Right lobe of liver (tissue), 6 donors: ENCODE data around the gene CEP128. TPM values are rescaled to one million over a fixed set of nuclear protein-coding genes. Genes with fewer than 3 reads are reported as not detected.

Experiments used
- ATAC-seq, 4 donors: fragments of 200-7000 bp; cut with Tn5 transposase; one replicate each; pipeline ENCODE4 v1.9.1; 2020; ENCODE audit warnings: mild to moderate bottlenecking in 4 of 4, moderate library complexity in 4 of 4
- DNase-seq, 3 donors: peaks; one replicate each; pipeline ENCODE4 v3.0.0-alpha.2; 2020
- H3K27ac ChIP-seq, 3 donors: fragments of 200-600 bp; one replicate each; pipeline ENCODE4 v1.8.0; 2022
- H3K27me3 ChIP-seq, 2 donors: fragments of 200-600 bp; one replicate each; pipeline ENCODE4 v1.8.0; 2022
- H3K36me3 ChIP-seq, 4 donors: fragments of 200-600 bp; sonication (generic) in 1 of 4; one replicate each; pipeline versions ENCODE4 v1.5.1 to v1.8.0; 2017 to 2022; ENCODE audit warnings: control low read depth in 1 of 4
- H3K4me1 ChIP-seq, 4 donors: fragments of 200-600 bp; sonication (generic) in 1 of 4; one replicate each; pipeline versions ENCODE4 v1.5.1 to v1.8.0; 2017 to 2022; ENCODE audit warnings: control low read depth in 1 of 4
- H3K4me3 ChIP-seq, 3 donors: fragments of 200-600 bp; one replicate each; pipeline ENCODE4 v1.8.0; 2022
- H3K9me3 ChIP-seq, 4 donors: fragments of 200-600 bp; sonication (generic) in 1 of 4; one replicate each; pipeline versions ENCODE4 v1.5.1 to v1.8.0; 2017 to 2022; ENCODE audit warnings: control low read depth in 1 of 4
- POLR2A ChIP-seq: fragments of 450-650 bp; IDR thresholded peaks from one replicate; pipeline ENCODE4 v1.6.1; 2017; ENCODE audit warnings: antibody characterized with exemption, mild to moderate bottlenecking
- WGBS: methylation state at CpG from one replicate; pipeline ENCODE4 v1.1.6; 2018; ENCODE audit warnings: low coverage, low lambda C conversion rate; ENCODE audit not compliant: insufficient coverage; ENCODE audit errors: missing lambda C conversion rate; 5-methylcytosine and 5-hydroxymethylcytosine counted together
- intact Hi-C, 2 donors: fragments of 100-400 bp; cut with DNase I; formaldehyde crosslinking; loops; one replicate each; pipeline versions ENCODE4 v1.11.2 to v1.14.1; 2022
- total RNA-seq, 6 experiments: library from RNA; depleted of rRNA in 2 of 6; stranded (reverse); fragments of >200 nt in 2 of 6; fragmentation: NEBNext Ultra II Directional in 3 of 6; extraction: Animal tissue kit (Norgen Biotek cat#: 25700) in 3 of 6; gene quantifications; one replicate each; pipeline versions ENCODE4 v1.1.0 to v1.2.4, GENCODE V29; 2016 to 2023
- TF ChIP-seq, protein P1 (sequence below), 4 donors: fragments of 200-600 bp in 3 of 4; fragments of 450-650 bp in 1 of 4; IDR thresholded peaks; one replicate each; pipeline versions ENCODE4 v1.5.1 to v1.8.0; 2016 to 2022; ENCODE audit warnings: antibody characterized with exemption in 4 of 4, mild to moderate bottlenecking in 2 of 4
- donor health status: DM: no; HTN: yes; CAD: no.
- donor health status: DM: no; HTN: no; CAD: no.
- donor health status: DM: no; HTN: no; CAD: no.
- donor health status: DM: no; HTN: yes; CAD: no.
- donor health status: DM: no; HTN: yes; CAD: no.

CEP128 gene
- total RNA-seq, 6 experiments from 2014 or later, result 0.81 to 9.5 (median 1.7) TPM

DNA sequence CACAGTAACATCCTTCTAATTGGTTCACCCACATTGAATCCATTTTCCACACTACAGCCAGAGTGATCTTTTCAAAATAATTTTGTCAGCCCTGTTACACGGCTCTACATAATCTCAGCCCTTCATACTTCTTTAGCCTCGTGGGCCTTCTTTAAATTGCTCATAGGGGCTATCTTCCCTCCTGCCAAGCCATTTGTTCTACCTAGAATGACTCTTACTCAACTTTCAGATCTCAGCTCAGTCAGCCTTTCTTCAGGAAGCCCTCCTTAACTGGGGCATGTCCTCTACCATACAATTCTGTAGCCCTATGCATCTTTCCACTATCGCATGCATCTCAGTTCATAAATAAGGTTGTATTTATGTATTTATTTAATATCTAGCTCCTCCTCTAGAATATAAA is 39.7 kb downstream of the CEP128 start:
- TF ChIP-seq POLR2A, result no peak
- Histone ChIP-seq H3K36me3 (no peaks in the 10 kb centered on the region), H3K9me3 (no peaks in the 10 kb centered on the region), H3K4me1 (no peaks in the 10 kb centered on the region), H3K4me3 (no peak overlapping the region), H3K27ac (no peak overlapping the region), H3K27me3 (no peaks in the 10 kb centered on the region)
- WGBS, result 77% methylated on average over 3 of the region's 3 CpGs
- intact Hi-C loops, result no loop called here
- no peak for DNase-seq
- no peak for ATAC-seq

DNA sequence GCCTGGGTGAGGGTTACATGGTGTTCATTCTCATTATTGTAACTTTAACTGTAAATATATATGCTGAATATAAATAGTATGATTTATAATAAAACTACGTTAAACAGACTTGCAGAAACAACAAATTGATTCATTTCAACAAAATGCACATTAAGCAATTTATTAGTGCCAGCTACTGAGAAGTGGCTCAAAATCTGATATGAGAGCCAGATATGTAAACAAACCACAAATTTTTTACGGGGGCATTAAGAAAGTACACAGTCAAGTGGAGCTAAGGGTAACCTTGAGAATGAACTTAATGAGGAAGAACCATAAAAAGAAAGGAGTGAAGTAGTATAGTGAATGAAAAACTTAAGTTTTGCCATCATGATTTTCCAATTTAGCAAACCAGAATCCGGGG is 40.3 kb downstream of the CEP128 start:
- no peak for ATAC-seq
- DNase-seq, result no peak
- Histone ChIP-seq H3K36me3 (no peaks in the 10 kb centered on the region), H3K4me1 (no peaks in the 10 kb centered on the region), H3K27me3 (no peaks in the 10 kb centered on the region), H3K4me3 (no peak overlapping the region), H3K27ac (no peak overlapping the region), H3K9me3 (no peaks in the 10 kb centered on the region)
- TF ChIP-seq, protein P1, sequence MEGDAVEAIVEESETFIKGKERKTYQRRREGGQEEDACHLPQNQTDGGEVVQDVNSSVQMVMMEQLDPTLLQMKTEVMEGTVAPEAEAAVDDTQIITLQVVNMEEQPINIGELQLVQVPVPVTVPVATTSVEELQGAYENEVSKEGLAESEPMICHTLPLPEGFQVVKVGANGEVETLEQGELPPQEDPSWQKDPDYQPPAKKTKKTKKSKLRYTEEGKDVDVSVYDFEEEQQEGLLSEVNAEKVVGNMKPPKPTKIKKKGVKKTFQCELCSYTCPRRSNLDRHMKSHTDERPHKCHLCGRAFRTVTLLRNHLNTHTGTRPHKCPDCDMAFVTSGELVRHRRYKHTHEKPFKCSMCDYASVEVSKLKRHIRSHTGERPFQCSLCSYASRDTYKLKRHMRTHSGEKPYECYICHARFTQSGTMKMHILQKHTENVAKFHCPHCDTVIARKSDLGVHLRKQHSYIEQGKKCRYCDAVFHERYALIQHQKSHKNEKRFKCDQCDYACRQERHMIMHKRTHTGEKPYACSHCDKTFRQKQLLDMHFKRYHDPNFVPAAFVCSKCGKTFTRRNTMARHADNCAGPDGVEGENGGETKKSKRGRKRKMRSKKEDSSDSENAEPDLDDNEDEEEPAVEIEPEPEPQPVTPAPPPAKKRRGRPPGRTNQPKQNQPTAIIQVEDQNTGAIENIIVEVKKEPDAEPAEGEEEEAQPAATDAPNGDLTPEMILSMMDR (IDR thresholded peaks at IDR 0.05), result no peak
- TF ChIP-seq POLR2A, result no peak
- intact Hi-C loops, result no loop called here
- whole genome bisulfite sequencing, result 86% methylated on average over 3 of the region's 3 CpGs

DNA sequence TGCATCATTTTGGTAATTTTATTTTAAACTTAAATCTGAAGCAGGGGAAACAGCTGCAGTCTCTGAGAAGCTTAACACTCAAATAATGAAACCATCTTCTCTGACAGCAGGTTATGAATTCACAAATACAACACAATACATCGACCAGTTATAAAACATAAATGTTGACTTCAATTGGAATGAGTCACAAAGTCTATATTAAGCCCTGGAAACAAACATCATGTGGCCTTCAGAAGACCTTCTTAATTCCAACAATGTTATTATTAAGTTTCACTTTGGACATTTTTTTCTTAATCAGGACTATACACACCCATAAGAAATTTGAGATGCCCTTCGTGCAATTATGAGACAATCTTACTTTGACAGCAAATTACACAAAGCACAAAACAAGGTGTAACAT is 68.9 kb downstream of the CEP128 start:
- H3K4me3 ChIP-seq, result no peak overlapping the region
- no peaks in the 10 kb centered on the region for H3K36me3 ChIP-seq
- DNase-seq, result no peak
- intact Hi-C loops, result no loop called here
- H3K27me3 ChIP-seq, result no peaks in the 10 kb centered on the region
- TF ChIP-seq POLR2A, result no peak
- TF ChIP-seq, protein P1 (IDR thresholded peaks at IDR 0.05), result no peak
- peaks cover 0 to 14% (median 0%) of the 10 kb centered on the region in 4 donors for H3K9me3 ChIP-seq
- H3K27ac ChIP-seq, result no peak overlapping the region
- H3K4me1 ChIP-seq, result no peaks in the 10 kb centered on the region
- whole genome bisulfite sequencing, result 89% methylated on average over 2 of the region's 2 CpGs
- no peak for ATAC-seq

DNA sequence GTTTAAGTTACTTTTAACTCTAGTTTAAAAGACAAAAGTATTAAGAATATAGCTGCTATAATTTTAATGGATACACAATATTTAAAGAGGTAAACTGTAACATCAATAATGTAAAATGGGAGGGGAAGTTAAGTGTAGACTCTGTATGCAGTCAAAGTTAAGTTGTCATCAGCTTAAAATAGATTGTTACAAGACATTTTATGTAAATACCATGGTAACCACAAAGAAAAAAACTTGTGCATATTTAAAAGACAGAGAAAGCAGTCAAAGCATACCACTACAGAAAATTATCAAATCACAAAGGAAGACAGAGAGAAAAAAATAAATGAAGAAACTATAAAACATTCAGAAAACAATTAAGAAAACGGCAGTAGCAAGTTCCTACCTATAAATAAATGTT is 73.3 kb downstream of the CEP128 start:
- WGBS, result 80% methylated on average over 1 of the region's 1 CpG
- H3K36me3 ChIP-seq, result no peaks in the 10 kb centered on the region
- H3K4me3 ChIP-seq, result no peak overlapping the region
- TF ChIP-seq, protein P1 (IDR thresholded peaks at IDR 0.05), result no peak
- no peak for TF ChIP-seq POLR2A
- no peak overlapping the region for H3K27ac ChIP-seq
- no peaks in the 10 kb centered on the region for H3K27me3 ChIP-seq
- intact Hi-C loops, result no loop called here
- H3K9me3 ChIP-seq, result peaks cover 0 to 16% (median 0%) of the 10 kb centered on the region in 4 donors
- DNase-seq (no peak), ATAC-seq (no peak)
- H3K4me1 ChIP-seq, result no peaks in the 10 kb centered on the region

DNA sequence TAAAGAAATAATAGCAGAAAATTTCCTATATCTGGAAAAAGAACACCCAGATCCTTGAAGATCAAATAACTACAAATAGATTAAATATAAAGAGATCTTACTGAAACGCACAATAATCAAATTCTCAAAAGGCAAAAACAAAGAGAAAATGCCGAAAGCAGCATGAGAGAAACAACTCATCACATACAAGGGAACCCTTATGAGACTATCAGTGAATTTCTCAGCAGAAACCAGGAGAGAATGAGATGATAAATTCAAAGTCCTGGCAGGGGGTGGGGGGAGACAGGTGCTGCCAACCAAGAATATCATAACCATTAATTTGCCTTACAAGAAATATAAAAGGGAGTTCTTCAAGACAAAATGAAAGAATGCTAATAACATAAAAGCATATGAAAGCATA is 73.7 kb downstream of the CEP128 start:
- no peak for TF ChIP-seq POLR2A
- TF ChIP-seq, protein P1 (IDR thresholded peaks at IDR 0.05), result no peak
- intact Hi-C loops, result no loop called here
- Histone ChIP-seq H3K27me3 (no peaks in the 10 kb centered on the region), H3K36me3 (no peaks in the 10 kb centered on the region), H3K4me3 (no peak overlapping the region), H3K9me3 (peaks cover 0 to 16% (median 0%) of the 10 kb centered on the region in 4 donors), H3K27ac (no peak overlapping the region), H3K4me1 (no peaks in the 10 kb centered on the region)
- DNase-seq, result no peak
- ATAC-seq, result no peak
- WGBS, result 79% methylated on average over 2 of the region's 2 CpGs
